GM18517 (cell line): Measurements from ENCODE around the gene MBD4.
"Not testable (repeated sequence)": the region's sequence is repeated elsewhere in the genome, so short reads cannot be mapped to it uniquely, and the experiment has no call there.

Source experiments
- ATAC-seq: cut with Tn5 transposase; IDR thresholded peaks from one replicate; pipeline ENCODE4 v1.9.1; 2021; ENCODE audit warnings: mild to moderate bottlenecking, moderate library complexity; ENCODE audit not compliant: unreplicated experiment

Gene MBD4

DNA sequence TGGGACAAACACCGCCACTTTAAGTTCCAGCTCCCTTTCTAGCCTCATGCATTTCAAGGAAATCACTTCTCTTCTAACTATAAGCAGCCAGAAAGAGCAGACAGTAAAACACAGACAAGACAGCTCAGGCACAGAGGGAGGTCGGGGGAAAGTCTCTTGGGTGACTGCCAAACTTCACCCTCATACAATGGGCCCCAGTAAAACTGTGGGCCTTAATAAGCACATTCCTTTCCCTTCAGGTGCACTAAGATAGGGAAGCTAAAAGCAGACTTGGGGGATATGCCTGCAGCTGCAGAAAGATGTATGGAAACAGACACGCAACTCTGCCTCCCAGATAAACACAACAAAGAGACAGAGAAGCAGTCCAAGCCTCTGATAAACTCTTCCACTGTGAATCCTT, 26.5 kb downstream of the MBD4 start:
- ATAC-seq, result not testable (repeated sequence)

GRCh38 chr3:129412542-129413198, 27.1 kb downstream of the MBD4 start:
- ATAC-seq, result no peak

DNA sequence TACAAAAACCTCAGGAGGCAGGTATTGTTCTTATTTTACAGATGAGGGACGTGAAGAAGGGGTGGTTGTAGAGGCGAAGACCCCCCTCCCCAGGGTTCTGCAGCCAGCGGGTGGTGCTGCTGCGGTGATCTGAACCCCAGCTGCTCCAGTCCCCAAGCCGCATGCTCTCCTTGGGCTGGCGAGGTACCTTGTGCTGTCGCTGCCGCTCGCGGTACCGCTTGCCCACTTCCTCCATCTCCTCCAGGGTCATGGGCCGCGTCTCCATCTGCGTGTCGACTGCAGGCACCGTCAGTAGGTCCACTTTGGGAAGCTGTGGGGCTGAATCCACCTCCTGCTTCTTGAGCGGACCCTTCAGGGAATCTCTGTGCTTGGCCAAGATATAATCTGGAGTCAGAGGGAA, 28.8 kb downstream of the MBD4 start:
- ATAC-seq, result no peak

DNA sequence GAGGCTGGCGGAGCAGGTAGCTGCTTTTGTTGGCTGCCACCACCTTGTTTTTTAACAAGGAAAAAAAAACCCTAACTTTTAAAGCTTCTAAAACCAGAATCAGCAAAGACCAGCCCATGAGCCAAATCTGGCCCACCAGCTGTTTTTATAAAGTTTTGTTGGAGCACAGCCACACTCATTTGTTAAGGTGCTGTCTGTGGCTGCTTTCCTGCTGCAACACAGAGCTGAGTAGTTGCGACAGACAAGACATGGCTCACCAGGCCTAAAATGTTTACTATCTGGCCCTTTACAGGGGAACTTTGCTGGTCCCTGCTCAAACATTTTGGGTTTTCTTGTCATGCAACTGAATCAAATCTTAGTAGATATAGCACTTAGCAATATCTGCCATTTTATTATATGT, 30.2 kb downstream of the MBD4 start:
- no peak for ATAC-seq

DNA sequence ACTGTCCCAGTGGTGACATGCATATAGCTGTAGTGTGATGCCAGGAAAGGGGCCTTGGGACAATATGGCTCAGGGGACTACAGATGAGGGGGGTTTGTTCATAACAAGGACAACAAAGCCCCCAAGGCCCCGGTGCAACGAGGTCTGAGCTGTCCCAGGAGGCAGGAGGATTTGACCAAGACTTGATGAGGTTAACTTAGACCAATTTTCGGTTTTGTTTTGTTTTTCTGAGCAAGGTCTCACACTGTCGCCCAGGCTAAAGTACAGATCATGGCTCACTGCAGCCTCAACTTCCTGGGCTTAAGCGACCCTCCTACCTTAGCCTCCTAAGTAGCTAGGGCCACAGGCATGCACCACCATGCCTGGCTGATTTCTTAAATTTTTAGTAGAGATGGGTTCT, 35.1 kb downstream of the MBD4 start:
- no peak for ATAC-seq

DNA sequence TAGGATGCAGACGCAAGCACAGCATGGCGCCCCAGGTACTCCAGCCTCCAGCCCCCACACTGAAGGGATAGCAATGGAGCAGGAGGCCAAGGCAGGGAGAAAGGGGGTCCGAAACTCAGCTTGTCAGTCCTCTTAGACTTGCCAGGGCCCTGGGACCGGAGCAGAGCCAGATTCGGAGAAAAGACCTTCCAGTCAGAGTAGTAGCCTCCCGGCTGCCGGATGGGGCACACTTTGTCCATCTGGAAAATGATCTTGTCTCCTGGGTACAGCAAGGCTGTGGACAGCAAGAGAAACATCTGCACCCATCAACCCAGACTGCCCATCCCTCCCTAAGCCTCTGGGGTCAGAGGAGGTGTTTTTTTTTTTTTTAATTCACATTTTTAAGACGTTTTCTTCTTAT, 35.6 kb downstream of the MBD4 start:
- no peak for ATAC-seq

GRCh38 chr3:129403450-129403849, 36.3 kb downstream of the MBD4 start:
- ATAC-seq, result no peak

DNA sequence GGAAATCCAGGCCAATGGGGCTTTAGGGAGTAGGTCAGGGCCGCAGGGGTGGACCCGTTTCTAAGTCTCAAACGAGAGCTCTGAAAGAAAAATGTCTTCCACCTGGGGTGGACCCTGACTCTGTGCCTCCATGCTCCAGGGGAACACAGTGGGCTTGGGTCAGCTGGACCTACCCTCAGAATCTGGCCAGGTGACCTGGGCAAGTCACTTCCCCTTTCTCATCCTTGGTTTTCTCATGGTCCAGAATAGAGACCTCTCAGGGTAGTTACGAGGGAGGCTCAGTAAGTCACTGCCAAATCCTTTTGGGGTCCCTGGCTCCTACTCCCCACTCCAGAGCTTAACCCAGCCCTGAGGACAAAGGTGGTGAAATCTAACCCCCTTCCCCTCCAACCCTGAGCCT, 37.1 kb downstream of the MBD4 start:
- ATAC-seq, result no peak

GRCh38 chr3:129402210-129402609, 37.5 kb downstream of the MBD4 start:
- ATAC-seq, result no peak

GRCh38 chr3:129399895-129400357, 39.8 kb downstream of the MBD4 start:
- no peak for ATAC-seq

DNA sequence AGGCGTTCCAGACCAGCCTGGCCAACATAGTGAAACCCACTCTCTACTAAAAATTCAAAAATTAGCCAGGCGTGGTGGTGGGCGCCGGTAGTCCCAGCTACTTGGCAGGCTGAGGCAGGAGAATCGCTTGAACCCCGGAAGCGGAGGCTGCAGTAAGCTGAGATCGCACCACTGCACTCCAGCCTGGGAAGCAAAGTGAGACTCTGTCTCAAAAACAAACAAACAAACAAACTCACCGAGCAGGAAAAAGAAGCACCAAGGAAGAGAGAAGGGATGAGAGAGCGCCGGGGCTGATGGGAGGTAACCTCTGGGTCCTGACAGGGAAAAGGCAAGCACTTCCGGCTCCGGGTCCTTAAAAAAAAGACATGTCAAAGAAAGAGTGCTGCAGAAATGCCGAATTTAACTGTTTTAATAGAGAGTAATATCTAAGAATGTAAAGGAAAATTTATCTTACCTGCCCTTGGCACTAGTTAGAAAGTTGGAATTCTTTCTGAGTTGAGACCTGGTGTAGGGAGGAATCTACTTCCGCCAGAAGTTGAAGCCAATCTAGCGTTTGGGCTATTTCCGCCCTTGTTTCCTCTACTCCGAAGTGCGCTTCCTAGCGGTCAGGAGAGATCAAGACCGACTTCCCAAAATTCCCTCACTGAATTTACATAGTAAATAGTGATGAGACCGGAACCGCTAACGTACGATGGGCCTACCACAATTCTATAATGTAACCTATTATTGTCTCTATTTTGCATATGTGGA, 40.4 kb downstream of the MBD4 start:
- peak; percentile 85 for ATAC-seq

DNA sequence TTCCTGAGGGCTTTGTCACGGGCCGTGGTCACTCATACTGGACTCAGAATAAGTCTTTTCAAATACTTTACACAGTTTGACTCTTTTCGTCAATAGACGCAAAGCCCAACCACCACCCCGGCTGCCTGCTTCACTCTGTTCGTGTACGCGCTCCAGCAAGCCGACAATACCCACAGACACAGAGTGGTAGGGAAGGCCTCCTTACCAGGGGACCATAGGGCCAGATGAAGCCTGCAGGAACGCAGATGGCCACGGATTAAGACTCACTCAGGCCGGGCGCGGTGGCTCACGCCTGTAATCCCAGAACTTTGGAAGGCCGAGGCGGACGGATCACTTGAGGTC, 41.0 kb downstream of the MBD4 start:
- no peak for ATAC-seq

DNA sequence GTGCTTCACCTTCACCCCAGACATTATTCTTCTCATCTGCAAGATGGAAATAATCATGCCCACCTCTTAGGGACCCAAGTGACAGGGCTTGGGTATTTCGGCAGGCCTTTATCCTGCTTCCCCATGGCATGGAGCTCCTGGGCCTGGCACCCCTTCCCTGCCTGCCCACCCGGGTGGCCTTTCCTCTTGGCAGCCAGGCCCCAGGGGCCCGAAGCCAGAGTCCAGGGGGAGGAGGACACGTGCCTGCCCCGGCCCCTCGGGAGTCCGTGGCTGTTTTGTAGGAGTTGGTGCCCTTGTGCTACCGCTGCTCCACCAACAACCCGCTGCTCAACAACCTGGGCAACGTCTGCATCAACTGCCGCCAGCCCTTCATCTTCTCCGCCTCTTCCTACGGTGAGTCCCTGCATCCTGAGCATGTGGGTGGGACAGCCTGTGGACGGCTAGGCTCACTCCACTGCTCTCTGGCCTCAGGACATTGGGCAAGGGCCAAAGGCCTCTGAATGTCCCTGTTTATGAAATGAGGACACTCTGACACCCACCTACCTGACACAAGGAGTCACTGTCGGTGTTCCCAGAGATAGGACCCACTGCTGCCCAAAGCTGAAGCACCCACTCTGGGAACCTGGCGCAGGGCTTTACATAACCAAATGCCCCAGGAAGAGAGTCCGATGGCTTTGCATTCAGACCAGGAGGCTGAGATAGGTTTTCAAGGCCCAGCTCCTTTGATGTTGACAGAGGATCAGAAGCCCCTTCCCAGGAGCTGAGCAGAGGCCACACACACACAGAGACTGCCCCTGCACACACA, 45.8 kb downstream of the MBD4 start:
- ATAC-seq, result not testable (repeated sequence)

DNA sequence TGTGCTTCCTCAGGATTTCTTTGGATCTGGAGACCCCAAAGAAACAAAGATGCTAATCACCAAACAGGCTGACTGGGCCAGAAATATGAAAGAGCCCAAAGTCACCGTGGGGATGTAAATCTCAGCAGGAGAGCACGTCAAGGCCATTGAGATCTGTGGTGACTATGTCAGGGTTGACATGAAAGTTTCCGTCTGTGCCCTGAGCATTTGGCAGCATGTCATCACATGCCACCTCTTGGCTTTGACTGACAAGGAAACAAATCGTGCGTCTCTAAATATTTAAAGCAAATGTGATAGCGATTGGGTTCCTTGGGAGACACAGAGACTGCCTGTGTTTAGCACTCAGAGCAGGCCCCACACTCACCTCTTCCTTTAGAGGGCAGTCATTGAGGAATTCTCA, 46.5 kb downstream of the MBD4 start:
- no peak for ATAC-seq

DNA sequence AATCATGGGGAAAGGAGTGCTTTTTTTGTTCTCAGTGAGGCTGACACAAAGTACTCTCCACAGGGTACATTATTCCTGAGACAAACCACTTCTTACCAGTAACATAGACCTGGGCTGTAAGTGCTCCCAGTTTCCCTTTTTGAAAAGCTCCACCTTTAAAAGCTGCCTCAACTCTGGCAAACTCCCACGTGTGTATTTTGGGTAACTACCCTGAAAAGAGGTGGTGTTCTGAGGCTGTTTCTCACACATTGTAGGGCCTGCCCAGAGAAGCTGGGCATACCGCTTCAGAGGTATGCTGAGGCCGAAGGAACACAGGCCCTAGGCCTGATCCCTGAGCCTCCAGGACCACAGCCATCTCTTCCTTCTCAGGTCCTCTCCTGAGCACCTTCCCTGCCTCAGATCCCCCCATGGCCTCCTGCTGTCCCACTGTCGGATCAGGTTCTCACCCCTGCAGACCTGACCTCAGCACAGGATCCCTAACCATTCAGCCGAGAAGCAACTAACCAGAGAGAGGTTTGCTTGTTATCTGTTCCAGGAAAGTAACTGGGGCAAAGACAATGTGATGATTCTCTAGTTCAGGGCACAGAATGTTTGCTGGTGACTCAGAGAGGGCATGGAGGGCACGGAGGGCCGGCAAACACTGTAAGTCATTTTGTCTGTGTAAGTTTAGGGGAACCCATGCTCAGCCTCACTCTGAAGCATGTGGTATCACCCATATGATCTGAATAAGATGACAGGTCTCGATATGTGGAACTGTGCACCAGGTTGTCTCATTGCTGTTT, 47.5 kb downstream of the MBD4 start:
- ATAC-seq, result not testable (repeated sequence)

GRCh38 chr3:129391583-129391982, 48.2 kb downstream of the MBD4 start:
- ATAC-seq, result not testable (repeated sequence)

- ATAC-seq, result no peak
These were observed 50.2 kb downstream of the MBD4 start for GRCh38 chr3:129389572-129389937.

DNA sequence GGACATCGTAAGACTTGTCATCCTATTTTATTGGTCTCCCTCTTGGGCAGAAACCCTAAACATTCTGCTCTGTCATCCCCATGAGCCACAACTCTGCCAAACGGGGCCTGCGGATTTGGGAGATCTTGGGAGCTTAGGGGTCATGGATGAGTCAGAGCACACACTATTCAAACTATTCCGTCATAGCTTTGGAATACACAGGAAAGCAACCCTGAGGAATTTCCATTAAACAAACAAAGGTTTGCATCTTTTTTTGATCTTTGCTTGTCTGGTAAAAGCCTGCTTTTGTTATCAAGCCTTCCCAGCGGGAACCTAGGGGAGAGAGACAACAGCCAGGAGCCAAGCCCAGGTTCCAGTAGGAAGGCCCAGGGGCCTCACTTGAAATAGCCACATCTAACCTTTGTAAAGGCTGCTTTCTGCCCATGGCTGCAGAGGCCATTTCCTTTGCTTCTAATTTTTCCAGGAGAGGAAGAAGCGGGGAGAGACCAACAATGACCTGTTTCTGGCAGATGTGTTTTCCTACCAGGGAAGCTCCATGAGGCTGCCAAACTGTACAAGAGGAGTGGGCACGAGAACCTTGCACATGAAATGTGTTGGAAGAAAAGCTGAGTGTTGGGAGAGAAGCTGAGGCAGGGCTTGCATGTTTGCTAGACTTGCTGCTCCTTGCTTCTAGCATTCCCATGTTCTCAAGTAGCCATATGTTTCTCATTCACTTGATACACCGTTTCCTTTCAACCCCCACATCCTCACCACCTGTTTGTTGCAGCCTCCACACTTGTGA, 50.8 kb downstream of the MBD4 start:
- ATAC-seq, result not testable (repeated sequence)

GRCh38 chr3:129387487-129387886, 52.3 kb downstream of the MBD4 start:
- no peak for ATAC-seq

- ATAC-seq, result no peak
These were observed 52.8 kb downstream of the MBD4 start for GRCh38 chr3:129386984-129387383.
